Osteocyte (in vitro differentiated cells): Measurements from ENCODE around the gene SLC4A1. TPM values are rescaled to one million over a fixed set of nuclear protein-coding genes. Genes with fewer than 3 reads are reported as not detected.

Source experiments
- DNase-seq: peaks from one replicate; pipeline ENCODE4 v3.0.0; 2021; ENCODE audit warnings: mixed read lengths; ENCODE audit not compliant: unreplicated experiment; ENCODE audit errors: extremely low spot score
- H3K27ac Mint-ChIP-seq: one replicate; pipeline ENCODE4 v1.8.0; 2021; ENCODE audit warnings: mild to moderate bottlenecking, mixed read lengths; ENCODE audit not compliant: unreplicated experiment
- H3K27me3 Mint-ChIP-seq: one replicate; pipeline ENCODE4 v1.8.0; 2021; ENCODE audit warnings: mixed read lengths; ENCODE audit not compliant: unreplicated experiment
- H3K36me3 Mint-ChIP-seq: one replicate; pipeline ENCODE4 v1.8.0; 2021; ENCODE audit warnings: mixed read lengths; ENCODE audit not compliant: unreplicated experiment
- H3K4me1 Mint-ChIP-seq: one replicate; pipeline ENCODE4 v1.8.0; 2021; ENCODE audit warnings: mixed read lengths; ENCODE audit not compliant: unreplicated experiment
- H3K4me3 Mint-ChIP-seq: one replicate; pipeline ENCODE4 v1.8.0; 2021; ENCODE audit warnings: mild to moderate bottlenecking, moderate library complexity, mixed read lengths; ENCODE audit not compliant: unreplicated experiment
- H3K9me3 Mint-ChIP-seq: one replicate; pipeline ENCODE4 v1.8.0; 2021; ENCODE audit warnings: mixed read lengths; ENCODE audit not compliant: unreplicated experiment
- microRNA-seq: library from miRNA; unstranded; fragments of <30 nt; microRNA quantifications from one replicate; pipeline ENCODE4 v1.1.0, GENCODE V29; 2020; ENCODE audit not compliant: unreplicated experiment
- total RNA-seq: library from RNA; stranded (reverse); gene quantifications from 2 replicates; pipeline ENCODE4 v1.2.1, GENCODE V29; 2021
- TF ChIP-seq, protein P1 (sequence below): fragments of 200-600 bp; sonication (generic); IDR thresholded peaks from 2 replicates; pipeline ENCODE4 v1.5.0; 2021; ENCODE audit warnings: antibody characterized with exemption, mild to moderate bottlenecking, moderate library complexity

The SLC4A1 gene
- total RNA-seq, 1 donor from 2014 or later: not detected

DNA sequence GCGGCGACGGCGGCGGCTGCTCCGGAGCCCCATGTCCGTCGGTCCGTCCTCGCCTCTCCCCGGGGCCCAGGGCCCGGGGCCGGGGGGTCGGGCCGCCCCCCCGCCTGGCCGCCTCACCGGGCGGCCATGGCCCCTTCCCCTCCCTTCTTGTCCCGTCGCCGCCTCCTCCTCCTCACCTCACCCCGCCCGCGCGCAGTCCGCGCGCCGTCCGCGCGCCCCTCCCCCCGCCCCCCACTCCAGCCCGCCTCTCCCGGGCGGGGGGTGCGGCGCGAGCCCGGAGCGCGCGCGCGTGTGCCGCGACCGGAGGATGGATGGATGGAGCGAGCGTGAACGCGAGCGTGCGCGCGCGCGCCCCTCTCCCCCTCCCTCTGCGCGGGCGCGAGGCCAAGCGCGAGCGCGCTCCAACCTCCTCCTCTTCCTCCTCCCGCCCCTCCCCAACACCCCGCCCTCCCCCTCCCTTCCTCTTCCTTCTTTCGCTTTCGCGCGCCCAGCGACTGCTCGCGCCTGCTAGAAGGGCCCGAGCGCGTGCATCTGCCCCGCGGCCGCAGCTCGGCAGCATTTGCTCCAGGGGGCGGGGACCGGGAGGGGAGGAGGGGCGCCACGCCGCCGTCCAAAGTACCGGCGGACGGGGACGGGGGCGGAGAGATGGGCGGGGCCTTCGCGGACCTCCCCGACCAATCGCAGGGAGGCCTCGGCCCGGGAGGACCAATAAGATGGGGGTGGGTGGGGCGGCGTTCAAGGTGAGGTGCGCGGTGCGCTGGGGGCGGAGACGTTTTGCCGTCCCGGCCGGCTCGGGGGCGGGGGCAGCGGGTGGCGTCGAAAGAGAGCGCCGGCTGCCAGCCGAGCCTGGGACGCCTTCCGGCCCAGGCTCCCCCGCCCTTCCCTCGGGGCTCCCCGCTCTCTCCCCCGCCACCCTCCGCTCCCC, 68.1 kb downstream of the SLC4A1 start, which contains the start of gene ATXN7L3:
TSS of gene ATXN7L3 (minus strand) at position 332 of the 925 bp plus-strand sequence. CDS start 1,814 bp downstream, outside the sequence.
- peak within 1 kb of the TSS; percentile 94 for H3K27ac Mint-ChIP-seq
- H3K4me3 Mint-ChIP-seq: peak within 1 kb of the TSS; percentile 85
- H3K9me3 Mint-ChIP-seq: no peaks in the 10 kb centered on the region
- no peaks in the 10 kb centered on the region for H3K27me3 Mint-ChIP-seq
- DNase-seq: peak; percentile 100
- TF ChIP-seq, protein P1, sequence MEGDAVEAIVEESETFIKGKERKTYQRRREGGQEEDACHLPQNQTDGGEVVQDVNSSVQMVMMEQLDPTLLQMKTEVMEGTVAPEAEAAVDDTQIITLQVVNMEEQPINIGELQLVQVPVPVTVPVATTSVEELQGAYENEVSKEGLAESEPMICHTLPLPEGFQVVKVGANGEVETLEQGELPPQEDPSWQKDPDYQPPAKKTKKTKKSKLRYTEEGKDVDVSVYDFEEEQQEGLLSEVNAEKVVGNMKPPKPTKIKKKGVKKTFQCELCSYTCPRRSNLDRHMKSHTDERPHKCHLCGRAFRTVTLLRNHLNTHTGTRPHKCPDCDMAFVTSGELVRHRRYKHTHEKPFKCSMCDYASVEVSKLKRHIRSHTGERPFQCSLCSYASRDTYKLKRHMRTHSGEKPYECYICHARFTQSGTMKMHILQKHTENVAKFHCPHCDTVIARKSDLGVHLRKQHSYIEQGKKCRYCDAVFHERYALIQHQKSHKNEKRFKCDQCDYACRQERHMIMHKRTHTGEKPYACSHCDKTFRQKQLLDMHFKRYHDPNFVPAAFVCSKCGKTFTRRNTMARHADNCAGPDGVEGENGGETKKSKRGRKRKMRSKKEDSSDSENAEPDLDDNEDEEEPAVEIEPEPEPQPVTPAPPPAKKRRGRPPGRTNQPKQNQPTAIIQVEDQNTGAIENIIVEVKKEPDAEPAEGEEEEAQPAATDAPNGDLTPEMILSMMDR: no peak
- H3K4me1 Mint-ChIP-seq: peaks cover 31% of the 10 kb centered on the region
- H3K36me3 Mint-ChIP-seq: peaks cover 9% of the 10 kb centered on the region

DNA sequence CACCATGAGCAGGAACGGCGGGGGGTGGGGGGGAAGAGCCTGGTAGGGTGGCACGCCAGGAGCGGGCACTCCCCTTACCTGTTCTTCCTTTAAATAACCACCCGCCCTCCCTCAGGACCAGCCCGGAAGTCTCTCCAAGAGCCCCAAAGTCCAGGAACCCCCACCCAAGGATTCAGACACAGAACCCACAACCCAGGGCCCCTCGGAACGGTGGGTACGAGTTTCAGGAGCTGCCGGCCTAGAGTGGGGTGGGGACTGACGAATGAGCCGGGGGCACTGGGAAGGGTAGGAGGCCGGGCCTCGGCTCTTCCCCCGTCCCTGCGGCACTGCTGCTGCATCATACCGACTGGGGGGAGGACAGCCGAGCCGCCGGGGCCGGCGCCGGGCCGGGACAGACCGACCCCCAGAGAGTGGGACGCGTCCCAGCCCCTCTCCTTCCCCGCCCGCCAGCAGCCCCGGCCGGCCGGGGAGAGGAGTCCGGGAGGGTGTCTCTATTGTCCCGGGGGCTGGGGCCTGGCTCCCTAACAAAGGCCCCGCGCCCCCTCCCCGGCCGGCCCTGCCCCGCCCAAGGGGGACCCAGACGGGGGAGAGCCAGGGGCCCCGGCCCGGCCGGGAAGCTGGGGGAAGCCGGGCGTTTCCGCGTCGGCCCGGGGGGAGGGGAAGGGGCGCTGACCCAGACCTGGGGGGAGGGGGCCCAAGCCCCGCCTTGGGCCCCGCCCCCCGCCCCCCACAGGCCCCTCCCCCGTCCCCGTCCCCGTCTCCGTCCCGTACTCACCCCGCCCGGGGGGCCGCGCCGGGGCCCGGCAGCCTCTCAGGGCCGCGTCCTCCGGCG, 69.0 kb downstream of the SLC4A1 start:
- Mint-ChIP-seq H3K36me3 (peaks cover 16% of the 10 kb centered on the region), H3K27ac (peak overlapping the region; percentile 80), H3K27me3 (no peaks in the 10 kb centered on the region), H3K4me1 (peaks cover 29% of the 10 kb centered on the region), H3K9me3 (no peaks in the 10 kb centered on the region), H3K4me3 (peak overlapping the region; percentile 75)
- TF ChIP-seq, protein P1: no peak
- no peak for DNase-seq

Small RNA genes lying within 50 kb of the gene (microRNA-seq; reads per million reads assigned to microRNA genes)
- gene MIR6782: not detected

Other genes starting within 250 kb of the SLC4A1 start
- 49.3 and 49.5 TPM in 2 replicates for gene LSM12, start 201.5 kb downstream of the SLC4A1 start, total RNA-seq
- gene G6PC3, start 197.4 kb downstream of the SLC4A1 start, total RNA-seq: 60.3 TPM in 2 replicates
- 42.0 and 44.4 TPM in 2 replicates for gene HDAC5, start 144.5 kb downstream of the SLC4A1 start, total RNA-seq
- 2.2 and 2.3 TPM in 2 replicates for gene HROB, start 126.2 kb downstream of the SLC4A1 start, total RNA-seq
- not detected in 2 replicates for gene ASB16, start 97.4 kb downstream of the SLC4A1 start, total RNA-seq
- 39.3 and 41.3 TPM in 2 replicates for gene TMUB2, start 81.2 kb downstream of the SLC4A1 start, total RNA-seq
- 86.2 and 89.0 TPM in 2 replicates for gene ATXN7L3, start 68.3 kb downstream of the SLC4A1 start, total RNA-seq
- gene UBTF, start 48.5 kb downstream of the SLC4A1 start, total RNA-seq: 96.9 and 99.0 TPM in 2 replicates
- gene RUNDC3A, start 40.5 kb upstream of the SLC4A1 start, total RNA-seq: 0.38 and 0.60 TPM in 2 replicates
- 109 and 122 TPM in 2 replicates for gene SLC25A39, start 56.7 kb upstream of the SLC4A1 start, total RNA-seq
- gene GRN, start 77.2 kb upstream of the SLC4A1 start, total RNA-seq: 574 and 620 TPM in 2 replicates
- gene FAM171A2, start 95.7 kb upstream of the SLC4A1 start, total RNA-seq: 26.1 and 26.9 TPM in 2 replicates
- 0.81 and 0.86 TPM in 2 replicates for gene ITGA2B, start 121.5 kb upstream of the SLC4A1 start, total RNA-seq
- gene GPATCH8, start 235.3 kb upstream of the SLC4A1 start, total RNA-seq: 52.6 and 57.1 TPM in 2 replicates